ENCODE results near the gene DNAI1. TPM values are rescaled to one million over a fixed set of nuclear protein-coding genes. Genes with fewer than 3 reads are reported as not detected.

Gene DNAI1
- total RNA-seq, 6 experiments from 2014 or later = not detected

GRCh38 chr9:34518110-34518616, 59.6 kb downstream of the DNAI1 start:
- Mint-ChIP-seq H3K27me3 (ENCODE audit: insufficient read depth) (peaks cover 53% of the 10 kb centered on the region), H3K4me3 (no peak overlapping the region), H3K36me3 (ENCODE audit: low read depth) (no peaks in the 10 kb centered on the region), H3K4me1 (ENCODE audit: low read depth) (peaks cover 5% of the 10 kb centered on the region), H3K27ac (no peak overlapping the region), H3K9me3 (no peaks in the 10 kb centered on the region)
- no peak for DNase-seq
- TF ChIP-seq CTCF (IDR thresholded peaks at IDR 0.05) = no peak

GRCh38 chr9:34518896-34519295, 60.3 kb downstream of the DNAI1 start:
- no peak for DNase-seq
- no peaks in the 10 kb centered on the region for H3K36me3 Mint-ChIP-seq (ENCODE audit: low read depth)
- H3K9me3 Mint-ChIP-seq = no peaks in the 10 kb centered on the region
- TF ChIP-seq CTCF (IDR thresholded peaks at IDR 0.05) = no peak
- no peak overlapping the region for H3K27ac Mint-ChIP-seq
- H3K4me1 Mint-ChIP-seq (ENCODE audit: low read depth) = peaks cover 5% of the 10 kb centered on the region
- H3K4me3 Mint-ChIP-seq = no peak overlapping the region
- H3K27me3 Mint-ChIP-seq (ENCODE audit: insufficient read depth) = peaks cover 49% of the 10 kb centered on the region

GRCh38 chr9:34519321-34520020, 60.9 kb downstream of the DNAI1 start:
- TF ChIP-seq CTCF (IDR thresholded peaks at IDR 0.05) = no peak
- Mint-ChIP-seq H3K36me3 (ENCODE audit: low read depth) (no peaks in the 10 kb centered on the region), H3K9me3 (no peaks in the 10 kb centered on the region), H3K4me1 (ENCODE audit: low read depth) (peaks cover 5% of the 10 kb centered on the region), H3K27ac (no peak overlapping the region), H3K27me3 (ENCODE audit: insufficient read depth) (peaks cover 45% of the 10 kb centered on the region), H3K4me3 (no peak overlapping the region)
- DNase-seq = no peak

- no peak for TF ChIP-seq CTCF (IDR thresholded peaks at IDR 0.05)
- no peaks in the 10 kb centered on the region for H3K36me3 Mint-ChIP-seq (ENCODE audit: low read depth)
- DNase-seq = no peak
- peaks cover 40% of the 10 kb centered on the region for H3K27me3 Mint-ChIP-seq (ENCODE audit: insufficient read depth)
- H3K9me3 Mint-ChIP-seq = no peaks in the 10 kb centered on the region
- H3K27ac Mint-ChIP-seq = no peak overlapping the region
- no peak overlapping the region for H3K4me3 Mint-ChIP-seq
- peaks cover 5% of the 10 kb centered on the region for H3K4me1 Mint-ChIP-seq (ENCODE audit: low read depth)
Measured at GRCh38 chr9:34520096-34520495, 61.5 kb downstream of the DNAI1 start.

GRCh38 chr9:34520505-34521385, 62.1 kb downstream of the DNAI1 start:
- TF ChIP-seq CTCF (IDR thresholded peaks at IDR 0.05) = no peak
- Mint-ChIP-seq H3K36me3 (ENCODE audit: low read depth) (no peaks in the 10 kb centered on the region), H3K9me3 (no peaks in the 10 kb centered on the region), H3K27me3 (ENCODE audit: insufficient read depth) (peaks cover 38% of the 10 kb centered on the region), H3K4me1 (ENCODE audit: low read depth) (peaks cover 5% of the 10 kb centered on the region), H3K27ac (no peak overlapping the region), H3K4me3 (no peak overlapping the region)
- DNase-seq = no peak

Data from HFFc6 (cell line).